GM21390 (cell line): ENCODE measurements around the gene POPDC3.
"Not testable (repeated sequence)": the region's sequence is repeated elsewhere in the genome, so short reads cannot be mapped to it uniquely, and the experiment has no call there.

Experiments used
- ATAC-seq: cut with Tn5 transposase; IDR thresholded peaks from one replicate; pipeline ENCODE4 v1.9.1; 2021; ENCODE audit not compliant: unreplicated experiment

Gene POPDC3

GRCh38 chr6:105196076-105196475, 16.3 kb upstream of the POPDC3 start:
- no peak for ATAC-seq

GRCh38 chr6:105194591-105194990, 14.8 kb upstream of the POPDC3 start:
- ATAC-seq = no peak

- no peak for ATAC-seq
These were observed 14.3 kb upstream of the POPDC3 start for GRCh38 chr6:105194106-105194505.

GRCh38 chr6:105193647-105194046, 13.8 kb upstream of the POPDC3 start:
- ATAC-seq = no peak

GRCh38 chr6:105192707-105193465, 13.1 kb upstream of the POPDC3 start:
- no peak for ATAC-seq

GRCh38 chr6:105191351-105191750, 11.5 kb upstream of the POPDC3 start:
- ATAC-seq = no peak

GRCh38 chr6:105189026-105189820, 9.4 kb upstream of the POPDC3 start:
- ATAC-seq = no peak

- ATAC-seq = no peak
These were observed 8.4 kb upstream of the POPDC3 start for GRCh38 chr6:105188251-105188650.

GRCh38 chr6:105186576-105186975, 6.8 kb upstream of the POPDC3 start:
- ATAC-seq = no peak

GRCh38 chr6:105184921-105185320, 5.1 kb upstream of the POPDC3 start:
- no peak for ATAC-seq

- ATAC-seq = no peak
These were observed 2.2 kb upstream of the POPDC3 start for GRCh38 chr6:105181981-105182515.

GRCh38 chr6:105178636-105179035, 1.2 kb downstream of the POPDC3 start:
- ATAC-seq = no peak

- ATAC-seq = no peak
These were observed 1.7 kb downstream of the POPDC3 start for GRCh38 chr6:105178110-105178509.

- no peak for ATAC-seq
These were observed 2.3 kb downstream of the POPDC3 start for GRCh38 chr6:105177556-105177955.

- ATAC-seq = no peak
These were observed 5.3 kb downstream of the POPDC3 start for GRCh38 chr6:105174512-105174911.

GRCh38 chr6:105172515-105172914, 7.3 kb downstream of the POPDC3 start:
- ATAC-seq = not testable (repeated sequence)

- ATAC-seq = no peak
These were observed 9.8 kb downstream of the POPDC3 start for GRCh38 chr6:105170059-105170458.

GRCh38 chr6:105167914-105168313, 11.9 kb downstream of the POPDC3 start:
- ATAC-seq = no peak

- no peak for ATAC-seq
These were observed 15.4 kb downstream of the POPDC3 start for GRCh38 chr6:105164418-105164817.

- no peak for ATAC-seq
These were observed 16.6 kb downstream of the POPDC3 start for GRCh38 chr6:105163183-105163582.

- ATAC-seq = no peak
These were observed 17.4 kb downstream of the POPDC3 start for GRCh38 chr6:105162377-105162776.

- ATAC-seq = no peak
These were observed 18.4 kb downstream of the POPDC3 start for GRCh38 chr6:105161421-105161820.
